HL-60/S4 treated with phorbol 12-myristate 13-acetate at 8.2 ng/mL for 4 days and 3 days (cell line): Measurements from ENCODE around the gene CPA4.
"Not testable (repeated sequence)": the region's sequence is repeated elsewhere in the genome, so short reads cannot be mapped to it uniquely, and the experiment has no call there.

Experiments used
- in situ Hi-C: fragments of 300-500 bp; cut with MboI; formaldehyde crosslinking; loops from 2 replicates; pipeline ENCODE4 v1.15.0; 2022; ENCODE audit warnings: low sequenced_read_pairs

The CPA4 gene

DNA sequence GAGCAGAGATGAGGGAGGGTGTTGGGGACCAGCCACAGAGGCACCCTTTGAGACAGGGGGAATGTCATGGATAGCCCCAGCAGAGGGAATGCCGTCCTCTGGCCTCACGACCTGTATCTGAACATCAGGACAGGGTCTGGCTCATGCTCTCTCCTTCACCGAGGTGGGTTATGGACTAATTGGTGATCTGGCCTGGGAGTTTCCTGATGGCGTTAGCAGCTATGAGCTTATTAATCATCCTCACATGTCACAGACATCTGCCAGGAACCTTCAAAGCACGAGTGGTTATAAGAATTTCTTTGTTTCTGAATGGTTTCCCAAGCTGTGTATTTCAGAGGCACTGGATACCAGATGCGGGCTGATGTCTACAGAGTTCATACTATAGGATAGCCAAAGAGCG, 6.9 kb downstream of the CPA4 start:
- in situ Hi-C loops = no loop called here

DNA sequence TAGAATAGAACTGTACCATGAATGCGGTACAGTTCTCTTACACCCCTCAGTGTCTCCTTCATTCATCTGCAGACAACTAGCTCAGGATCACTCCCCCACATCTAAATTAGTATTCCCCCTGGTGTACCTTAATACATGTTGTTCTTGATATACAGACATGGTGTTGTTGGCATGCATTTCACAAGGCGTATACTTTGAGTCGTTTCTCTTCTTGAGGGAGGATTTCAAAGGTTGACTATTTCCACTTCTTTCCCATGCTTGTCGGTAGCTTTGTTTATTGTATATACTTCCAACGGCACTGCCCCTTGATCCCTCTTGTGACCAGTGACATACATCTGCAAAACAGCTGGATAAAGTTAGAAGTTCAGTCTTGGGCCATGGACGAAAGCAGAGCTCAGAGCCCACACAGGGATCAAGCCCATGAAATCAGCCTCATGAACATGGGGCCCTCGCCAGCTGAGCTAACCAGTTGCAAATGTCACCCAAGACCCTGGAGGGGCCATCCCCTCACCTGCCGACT, 8.6 kb downstream of the CPA4 start:
- in situ Hi-C loops = no loop called here

DNA sequence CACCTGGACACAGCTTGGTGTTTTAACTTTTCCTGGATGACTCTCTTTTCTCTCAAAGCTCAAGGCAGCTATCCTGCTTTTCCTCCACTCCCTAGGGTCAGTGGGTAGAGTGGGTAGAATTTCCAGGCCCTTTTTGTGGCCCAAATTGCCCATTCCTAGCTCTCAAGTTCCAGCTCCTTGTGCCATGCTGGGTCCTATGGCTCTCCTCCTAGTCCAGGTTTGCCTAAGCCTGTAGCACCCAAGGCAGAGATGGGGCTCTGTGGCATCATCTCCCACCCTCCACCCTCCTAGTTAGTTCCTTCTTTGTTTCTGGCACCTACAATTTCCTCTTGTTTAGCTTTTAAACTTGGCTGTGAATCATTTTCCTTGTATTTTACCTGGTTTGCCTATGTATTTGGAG, 9.7 kb downstream of the CPA4 start:
- in situ Hi-C loops = no loop called here

DNA sequence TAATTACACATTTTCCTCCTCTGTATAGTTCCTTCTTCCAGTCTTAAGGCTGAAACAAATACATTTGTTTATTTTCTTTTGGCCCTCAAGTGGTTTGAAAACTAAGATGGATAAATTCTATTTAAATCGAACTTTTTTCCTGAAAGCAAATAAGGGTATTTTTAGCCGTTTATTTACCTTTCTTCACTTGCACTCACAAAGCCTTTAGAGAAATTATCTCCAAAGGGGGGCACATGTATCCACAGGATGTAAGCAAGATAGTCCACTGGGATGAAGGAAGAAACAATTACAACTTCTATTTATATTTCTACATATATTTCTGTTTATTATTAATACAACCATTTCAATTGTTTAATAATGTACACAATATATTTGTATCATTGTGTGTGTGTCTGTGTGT, 10.2 kb downstream of the CPA4 start:
- in situ Hi-C loops = no loop called here

DNA sequence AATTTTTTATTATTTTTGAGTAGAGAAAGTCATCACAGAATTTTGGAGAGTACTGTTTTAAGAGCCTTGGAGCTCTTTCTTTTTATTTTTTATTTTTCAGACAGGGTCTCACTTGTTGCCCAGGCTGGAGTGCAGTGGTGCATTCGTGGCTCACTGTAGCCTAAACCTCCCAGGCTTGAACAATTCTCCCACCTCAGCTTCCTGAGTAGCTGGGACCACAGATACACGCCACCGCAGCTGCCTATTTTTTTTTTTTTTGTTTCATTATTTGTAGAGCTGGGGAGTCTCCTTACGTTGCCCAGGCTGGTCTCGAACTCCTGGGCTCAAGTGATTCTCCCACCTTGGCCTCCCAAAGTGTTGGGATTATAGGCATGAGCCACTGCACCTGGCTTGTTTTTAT, 10.6 kb downstream of the CPA4 start:
- in situ Hi-C loops = no loop called here

DNA sequence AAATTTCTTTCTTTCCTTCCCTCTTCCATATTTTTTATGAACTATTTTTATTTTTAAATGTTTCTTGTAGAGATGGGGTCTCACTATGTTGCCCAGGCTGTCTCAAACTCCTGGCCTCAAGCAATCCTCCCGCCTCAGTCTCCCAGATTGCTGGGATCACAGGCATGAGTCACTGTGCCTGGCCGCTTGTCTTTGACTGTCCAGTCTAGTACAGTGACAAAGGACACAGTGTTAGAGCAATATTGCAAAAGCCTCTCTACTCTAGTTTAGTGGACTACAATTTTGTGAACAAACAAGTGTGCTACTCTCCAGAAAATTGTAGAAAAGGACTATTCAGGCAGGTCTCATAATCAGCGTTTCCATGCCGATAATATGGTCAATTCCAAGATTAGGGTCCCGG, 11.0 kb downstream of the CPA4 start:
- in situ Hi-C loops = no loop called here

DNA sequence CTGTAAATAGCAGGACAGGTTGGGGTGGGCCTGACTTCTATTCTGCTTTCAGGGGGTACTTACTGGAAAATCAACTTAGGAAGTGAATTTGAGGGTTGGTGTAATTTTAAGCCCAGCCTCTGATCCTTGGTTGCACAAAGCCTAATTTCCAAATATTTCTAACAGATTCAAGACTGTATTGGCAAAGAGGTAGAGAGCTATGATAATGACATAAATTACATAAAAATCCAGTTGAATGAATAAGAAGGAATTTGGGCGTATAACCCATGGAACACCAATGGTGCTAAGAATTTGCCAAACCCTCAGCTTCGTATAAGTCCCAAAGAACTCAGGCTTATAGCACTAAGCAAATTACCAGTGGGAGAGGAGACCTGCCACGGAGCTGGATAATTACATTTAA, 11.9 kb downstream of the CPA4 start:
- in situ Hi-C loops = no loop called here

DNA sequence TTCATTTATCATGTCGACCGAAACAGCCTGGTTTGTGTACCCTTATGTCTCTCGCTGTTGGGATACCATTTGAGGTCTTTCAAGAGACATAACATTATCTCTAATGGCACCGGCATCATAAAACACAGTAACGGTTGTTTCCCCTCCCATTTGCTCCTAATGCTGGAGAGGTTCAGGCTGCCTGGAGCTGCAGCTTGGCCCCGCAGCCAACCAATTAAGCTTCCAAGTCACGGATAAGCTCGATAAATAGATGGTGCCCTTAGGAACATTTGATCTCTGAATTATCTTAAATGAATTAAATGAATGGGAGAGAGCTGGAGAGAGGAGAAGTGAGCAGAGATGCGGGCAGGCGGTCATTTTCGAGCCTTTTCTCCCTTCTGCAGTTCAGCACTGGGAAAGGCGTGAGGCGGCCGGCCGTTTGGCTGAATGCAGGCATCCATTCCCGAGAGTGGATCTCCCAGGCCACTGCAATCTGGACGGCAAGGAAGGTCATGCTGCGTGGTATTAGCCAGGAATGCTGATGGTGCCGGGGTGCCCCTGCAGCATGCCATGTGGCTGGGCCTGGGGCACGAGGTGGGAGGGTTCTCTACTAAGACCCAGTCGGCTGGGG, 12.6 kb downstream of the CPA4 start:
- in situ Hi-C loops = no loop called here

DNA sequence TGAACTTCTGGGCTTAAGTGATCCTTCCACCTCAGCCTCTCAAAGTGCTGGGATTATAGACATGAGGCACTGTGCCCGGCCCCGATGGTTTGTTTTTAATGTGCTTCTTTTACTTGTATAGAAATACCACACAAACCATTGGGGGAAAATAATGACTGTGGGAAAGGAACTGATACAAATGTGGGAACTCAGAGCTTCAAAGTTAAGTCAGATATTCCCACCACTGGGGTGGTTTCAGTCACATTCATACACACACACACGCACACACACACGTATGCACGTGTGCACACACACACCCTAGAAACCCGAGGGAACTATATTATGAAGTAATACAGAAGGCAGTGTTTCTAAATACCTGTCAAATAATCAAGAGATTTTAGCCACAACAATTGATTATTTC, 17.0 kb downstream of the CPA4 start:
- in situ Hi-C loops = no loop called here

DNA sequence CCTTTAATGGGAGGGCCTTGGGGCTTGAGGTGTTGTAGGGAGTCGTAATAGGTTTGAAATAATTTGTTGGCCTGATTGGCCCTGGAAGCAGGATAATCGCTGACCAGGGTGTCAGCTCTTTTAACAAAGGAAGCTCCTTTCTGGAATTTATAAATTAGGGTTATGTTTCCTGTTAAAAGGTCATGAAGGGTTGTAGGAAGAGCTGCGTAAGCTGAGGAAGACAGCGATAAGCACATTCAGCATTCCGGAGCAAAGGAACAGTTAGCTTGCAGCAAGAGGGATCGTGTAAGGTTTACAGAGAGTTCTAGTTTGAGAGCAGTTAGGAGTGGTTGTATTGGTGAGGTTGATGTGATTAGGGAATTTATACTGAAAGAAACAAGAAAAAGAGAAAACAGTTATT, 21.3 kb downstream of the CPA4 start:
- in situ Hi-C loops = no loop called here

DNA sequence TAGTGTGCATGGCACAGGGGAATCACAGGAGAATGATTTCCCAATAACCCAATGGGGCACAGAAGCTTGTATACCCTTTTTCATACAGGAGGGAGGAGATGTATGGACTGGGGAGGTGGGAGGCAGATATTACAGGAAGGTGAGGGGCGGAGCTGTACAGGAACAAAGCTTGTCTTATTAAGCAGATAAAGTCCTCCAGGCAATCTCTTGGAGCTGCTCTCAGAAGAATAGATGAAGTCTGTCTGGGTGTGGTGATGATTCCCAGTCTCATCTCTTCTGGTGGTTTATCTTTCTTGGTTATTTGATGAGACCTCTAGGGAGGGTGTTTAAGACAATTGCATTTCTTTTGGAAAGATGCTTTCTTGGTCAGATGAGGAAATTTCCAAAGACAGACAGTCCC, 26.6 kb downstream of the CPA4 start:
- in situ Hi-C loops = no loop called here

DNA sequence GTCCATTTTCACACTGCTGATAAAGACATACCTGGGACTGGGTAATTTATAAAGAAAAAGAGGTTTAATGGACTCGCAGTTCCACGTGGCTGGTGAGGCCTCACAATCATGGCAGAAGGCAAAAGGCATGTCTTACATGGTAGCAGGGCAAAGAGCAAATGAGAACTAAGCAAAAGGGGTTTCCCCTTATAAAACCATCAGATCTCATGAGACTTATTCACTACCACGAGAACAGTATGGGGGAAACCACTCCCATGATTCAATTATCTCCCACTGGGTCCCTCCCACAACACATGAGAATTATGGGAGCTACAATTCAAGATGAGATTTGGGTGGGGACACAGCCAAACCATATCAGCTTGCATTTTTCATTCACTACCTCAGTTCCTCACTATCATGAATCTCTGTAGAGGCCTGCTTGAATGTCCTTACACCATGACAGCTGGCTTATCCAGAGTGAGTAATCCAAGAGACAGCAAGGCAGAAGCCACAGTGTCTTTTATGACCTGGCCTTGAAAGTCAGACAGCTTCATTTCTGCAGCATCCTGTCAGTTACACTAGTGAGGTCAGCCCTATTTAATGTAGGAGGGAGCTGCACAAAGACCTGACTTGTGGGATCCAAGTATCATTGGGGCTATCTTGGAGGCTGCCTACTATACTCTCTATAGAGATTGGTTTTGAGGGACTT, 28.7 kb downstream of the CPA4 start:
- in situ Hi-C loops = not testable (repeated sequence)

DNA sequence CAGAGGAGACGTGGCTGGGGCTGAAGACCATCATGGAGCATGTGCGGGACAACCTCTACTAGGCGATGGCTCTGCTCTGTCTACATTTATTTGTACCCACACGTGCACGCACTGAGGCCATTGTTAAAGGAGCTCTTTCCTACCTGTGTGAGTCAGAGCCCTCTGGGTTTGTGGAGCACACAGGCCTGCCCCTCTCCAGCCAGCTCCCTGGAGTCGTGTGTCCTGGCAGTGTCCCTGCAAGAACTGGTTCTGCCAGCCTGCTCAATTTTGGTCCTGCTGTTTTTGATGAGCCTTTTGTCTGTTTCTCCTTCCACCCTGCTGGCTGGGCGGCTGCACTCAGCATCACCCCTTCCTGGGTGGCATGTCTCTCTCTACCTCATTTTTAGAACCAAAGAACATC, 29.7 kb downstream of the CPA4 start:
- in situ Hi-C loops = no loop called here

DNA sequence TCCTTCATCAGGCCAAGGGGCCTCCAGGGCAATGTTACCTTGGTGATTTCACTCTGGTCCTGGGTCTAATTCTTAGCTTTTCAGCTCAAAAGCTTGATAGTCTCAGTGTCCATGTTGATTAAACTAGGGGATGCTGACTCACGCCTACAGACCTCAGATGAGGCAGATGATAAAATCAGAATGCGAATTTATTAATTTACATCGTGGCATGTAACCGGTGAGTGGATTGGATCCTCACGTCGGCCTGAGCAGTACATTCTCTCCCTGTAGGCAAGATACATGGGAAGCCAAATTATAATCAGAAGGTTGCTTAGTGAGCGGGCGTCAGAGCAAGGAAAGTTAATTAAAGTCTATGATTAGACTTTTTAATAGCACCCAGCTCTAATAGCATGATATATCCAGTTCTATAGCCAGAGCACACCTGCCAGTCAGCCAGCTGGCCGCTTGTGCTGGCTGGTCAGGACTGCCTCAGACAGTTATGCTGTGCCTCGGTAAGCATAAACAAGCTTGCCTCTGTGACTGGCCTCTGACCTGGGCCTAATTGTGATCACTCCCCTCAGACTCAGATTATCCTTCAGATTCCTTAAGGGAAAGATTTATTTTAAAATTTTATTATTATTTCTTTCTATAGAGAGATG, 31.5 kb downstream of the CPA4 start:
- in situ Hi-C loops = no loop called here

DNA sequence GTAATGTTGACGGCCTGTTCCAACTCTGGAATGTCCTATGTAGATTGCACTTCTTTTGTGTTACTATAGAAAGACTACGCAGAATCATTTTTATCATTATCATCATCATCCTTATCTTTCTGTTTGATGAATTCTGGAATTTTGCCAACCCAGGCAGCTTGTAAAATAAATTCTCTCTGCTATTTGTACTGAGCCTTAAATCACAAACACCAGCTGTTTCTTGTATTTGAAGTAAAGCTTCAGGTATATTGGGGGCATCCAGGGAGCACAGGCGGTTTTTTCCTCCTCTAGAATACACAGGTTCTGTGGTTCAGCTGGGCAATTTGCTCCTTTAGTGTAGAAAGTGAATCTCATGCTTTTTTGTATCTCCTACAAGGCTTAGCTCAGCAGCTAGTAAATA, 36.7 kb downstream of the CPA4 start:
- in situ Hi-C loops = no loop called here

DNA sequence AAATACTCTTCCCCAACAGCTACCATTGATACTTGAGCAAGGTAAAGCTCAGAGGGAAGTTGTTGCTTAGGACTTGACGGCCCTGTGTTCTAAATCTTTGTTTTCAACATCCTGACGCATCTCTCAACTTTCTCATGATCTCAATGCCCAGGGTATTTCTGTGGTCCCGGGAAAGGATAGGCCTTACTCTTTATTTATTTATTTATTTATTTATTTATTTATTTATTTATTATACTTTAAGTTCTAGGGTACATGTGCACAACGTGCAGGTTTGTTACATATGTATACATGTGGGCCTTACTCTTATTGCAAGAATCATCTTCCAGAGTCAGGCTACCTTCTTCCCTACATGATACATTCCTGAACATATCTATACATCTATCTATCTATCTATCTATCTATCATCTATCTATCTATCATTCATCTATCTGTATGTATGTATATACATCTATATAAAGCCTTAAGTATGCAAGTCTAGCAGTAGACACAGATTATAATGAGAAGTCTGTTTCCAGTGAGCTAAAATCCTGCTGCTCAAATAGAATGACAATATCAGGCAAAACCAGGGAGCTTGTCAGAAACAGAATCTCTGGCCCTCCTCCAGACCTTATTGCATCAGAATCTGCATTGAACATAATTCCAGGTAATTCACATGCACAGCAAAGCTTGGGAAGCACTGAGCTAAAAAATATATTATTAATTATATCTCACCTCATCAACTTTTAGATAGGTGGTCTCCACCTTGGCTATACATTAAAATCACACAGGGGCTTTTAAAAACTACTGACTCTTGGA, 39.5 kb downstream of the CPA4 start:
- in situ Hi-C loops = no loop called here

DNA sequence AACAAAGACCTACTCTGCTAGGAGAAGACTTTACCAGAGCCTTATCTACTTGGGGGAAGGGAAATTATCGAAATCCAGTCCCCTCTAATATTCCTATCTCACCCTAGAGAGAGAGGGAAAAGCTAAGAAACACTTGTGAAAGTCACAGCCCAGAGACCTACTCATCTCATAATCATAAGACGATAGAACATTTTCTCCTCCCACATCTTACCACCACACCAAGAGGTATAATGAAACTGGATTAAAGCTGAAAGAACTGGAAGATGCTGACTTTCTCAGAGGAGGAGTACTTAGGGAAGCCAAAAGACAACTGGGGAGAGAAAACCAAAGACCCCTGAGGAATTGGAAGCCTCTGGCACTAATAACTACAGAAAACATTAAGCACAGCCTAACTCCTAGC, 40.9 kb downstream of the CPA4 start:
- in situ Hi-C loops = no loop called here

DNA sequence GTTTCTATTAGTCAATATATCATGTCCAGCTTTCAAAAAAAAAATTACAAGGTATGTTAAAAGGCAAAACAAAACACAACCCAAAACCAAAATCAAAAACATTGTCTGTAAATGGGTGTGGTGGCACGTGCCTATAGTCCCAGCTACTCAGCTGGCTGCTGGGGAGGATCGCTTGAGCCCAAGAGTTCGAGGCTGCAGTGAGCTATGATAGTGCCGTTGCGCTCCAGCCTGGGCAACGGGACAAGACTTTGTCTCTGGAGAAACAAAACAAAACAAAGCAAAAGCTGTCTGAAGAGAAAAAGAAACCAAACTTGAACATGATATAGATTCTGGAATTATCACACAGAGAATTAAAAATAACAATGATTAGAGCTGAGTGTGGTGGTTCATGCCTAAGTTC, 41.3 kb downstream of the CPA4 start:
- in situ Hi-C loops = no loop called here

DNA sequence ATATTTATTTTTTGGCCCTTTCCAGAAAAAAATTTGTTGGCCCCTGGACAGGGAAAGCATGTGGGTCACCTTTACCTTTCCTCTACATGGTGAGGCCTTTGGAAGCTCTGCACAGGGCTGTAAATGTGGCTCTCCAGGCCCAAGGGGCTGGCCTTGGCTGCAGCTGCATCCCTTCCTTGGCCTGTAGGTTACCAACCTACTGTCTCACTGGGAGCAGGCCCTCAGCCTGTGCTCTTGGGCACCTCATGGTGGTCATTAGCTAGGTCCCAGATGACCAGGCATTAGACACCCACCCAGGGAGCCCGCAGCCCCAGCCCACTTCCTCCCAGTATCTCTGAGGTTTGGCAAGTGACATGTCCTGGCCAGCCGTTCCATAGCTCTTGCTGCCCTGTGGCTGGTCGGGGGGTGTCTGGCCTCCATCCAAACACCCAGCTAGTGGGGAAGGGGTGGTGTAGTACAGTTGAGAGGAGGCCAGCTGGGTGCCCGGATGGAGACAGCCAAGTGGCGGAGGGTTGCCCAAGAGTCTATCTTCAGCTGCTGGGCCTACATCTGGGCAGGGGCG, 44.5 kb downstream of the CPA4 start:
- in situ Hi-C loops = no loop called here

DNA sequence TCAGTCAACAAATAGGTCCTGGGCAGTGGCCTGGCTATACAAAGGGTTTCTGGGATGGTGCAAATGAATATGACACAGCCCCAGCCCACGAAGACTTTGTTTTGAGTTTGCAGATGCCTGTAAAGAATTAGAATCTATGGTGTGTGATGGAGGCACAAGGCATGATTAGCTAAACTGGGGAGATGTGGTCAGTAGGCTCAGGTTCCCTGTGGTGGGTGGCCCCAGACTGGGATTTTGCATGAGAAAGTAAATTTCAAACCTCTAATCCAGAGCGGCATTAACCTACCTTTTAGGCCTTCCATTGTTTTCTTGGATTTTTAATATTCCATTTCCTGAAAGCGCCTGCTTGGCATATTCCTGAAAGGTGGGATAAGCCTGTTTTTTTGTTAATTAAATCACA, 45.3 kb downstream of the CPA4 start:
- in situ Hi-C loops = no loop called here

DNA sequence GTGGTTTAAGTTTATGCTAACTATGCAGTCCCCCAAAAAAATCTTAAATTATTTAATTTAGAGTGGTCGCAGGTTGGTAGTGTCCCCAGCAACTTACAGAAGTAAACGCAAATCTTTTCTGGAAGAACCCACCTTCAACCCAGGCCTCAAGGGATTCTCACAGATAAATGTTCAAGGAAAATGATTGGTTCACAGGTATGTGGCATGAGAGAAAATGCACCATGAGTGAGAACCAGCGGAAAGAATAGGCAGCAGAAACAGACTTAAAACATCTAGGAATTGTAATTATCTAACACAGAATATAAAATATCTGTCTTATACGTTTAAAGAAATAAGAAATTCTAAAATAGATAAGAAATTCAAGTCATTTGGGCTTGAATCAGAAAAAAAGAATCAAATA, 48.9 kb downstream of the CPA4 start:
- in situ Hi-C loops = no loop called here
